T-cell (primary cell): ENCODE results near the gene MIOS. TPM values are rescaled to one million over a fixed set of nuclear protein-coding genes. Genes with fewer than 3 reads are reported as not detected.

Experiments used
- ATAC-seq, 4 experiments: fragments of 200-7000 bp in 3 of 4; fragments of 150-1000 bp in 1 of 4; cut with Tn5 transposase; replicated peaks in 1 of 4; 1 replicate in 3 of 4; 2 replicates in 1 of 4; pipeline ENCODE4 v1.10.0; 2021; ENCODE audit warnings: moderate library complexity in 3 of 4, mild to moderate bottlenecking in 2 of 4, moderate number of reproducible peaks in 1 of 4
- CTCF ChIA-PET, 2 donors: fragments of 300-600 bp; sonication (Branson Sonifier 250); formaldehyde crosslinking; loops; one replicate each; lab custom pipeline; 2022; ENCODE audit warnings: antibody characterized with exemption in 2 of 2; lab: Charles Lee
- POLR2A ChIA-PET, 2 donors: fragments of 300-600 bp; sonication (Branson Sonifier 250); formaldehyde crosslinking; loops; one replicate each; lab custom pipeline; 2022; ENCODE audit warnings: antibody characterized with exemption in 2 of 2; lab: Charles Lee
- DNase-seq, 35 experiments: peaks; one replicate each; pipeline versions ENCODE4 v3.0.0 to v3.0.0-alpha.2; 2013 to 2023
- H3K27ac ChIP-seq: one replicate; pipeline ENCODE4 v1.5.1; 2013; ENCODE audit warnings: low read length
- H3K27me3 ChIP-seq, 2 experiments: replicated peaks in 1 of 2; 1 replicate in 1 of 2; 2 replicates in 1 of 2; pipeline versions ENCODE4 v1.6.1 to v1.7.0; 2013; ENCODE audit warnings: low read length in 1 of 2, mixed read lengths in 1 of 2; ENCODE audit not compliant: control insufficient read depth in 2 of 2, insufficient read depth in 2 of 2; ENCODE audit errors: extremely low read depth in 1 of 2
- H3K36me3 ChIP-seq, 2 donors: 1 replicate in 1 of 2; 2 replicates in 1 of 2; pipeline versions ENCODE4 v1.6.1 to v1.7.0; 2013; ENCODE audit warnings: low read length in 1 of 2; ENCODE audit not compliant: control insufficient read depth in 2 of 2, insufficient read depth in 1 of 2; ENCODE audit errors: extremely low read depth in 1 of 2
- H3K4me1 ChIP-seq, 2 experiments: 1 replicate in 1 of 2; 2 replicates in 1 of 2; pipeline versions ENCODE4 v1.6.1 to v1.7.0; 2013; ENCODE audit warnings: low read length in 2 of 2, mixed read lengths in 1 of 2; ENCODE audit not compliant: insufficient read depth in 2 of 2, control insufficient read depth in 1 of 2; ENCODE audit errors: extremely low read depth in 1 of 2
- H3K4me3 ChIP-seq, 2 donors: 1 replicate in 1 of 2; 2 replicates in 1 of 2; pipeline versions ENCODE4 v1.5.1 to v1.7.0; 2013; ENCODE audit warnings: mild to moderate bottlenecking in 2 of 2, low read length in 1 of 2, moderate library complexity in 1 of 2; ENCODE audit not compliant: control insufficient read depth in 1 of 2; ENCODE audit errors: extremely low read depth in 1 of 2
- H3K9me3 ChIP-seq: 2 replicates; pipeline ENCODE4 v1.7.0; 2013
- H3K27ac Mint-ChIP-seq, 2 donors: one replicate each; pipeline ENCODE4 v1.8.0; 2020 to 2021; ENCODE audit warnings: mild to moderate bottlenecking in 2 of 2, mixed read lengths in 2 of 2
- H3K27me3 Mint-ChIP-seq, 2 donors: one replicate each; pipeline ENCODE4 v1.8.0; 2021 to 2022; ENCODE audit warnings: mixed read lengths in 2 of 2
- H3K36me3 Mint-ChIP-seq: one replicate; pipeline ENCODE4 v1.8.0; 2021; ENCODE audit warnings: mixed read lengths
- H3K4me1 Mint-ChIP-seq, 3 donors: one replicate each; pipeline ENCODE4 v1.8.0; 2020 to 2022; ENCODE audit warnings: mixed read lengths in 3 of 3, mild to moderate bottlenecking in 1 of 3
- H3K4me3 Mint-ChIP-seq, 3 donors: one replicate each; pipeline ENCODE4 v1.8.0; 2020 to 2022; ENCODE audit warnings: mild to moderate bottlenecking in 3 of 3, mixed read lengths in 3 of 3, moderate library complexity in 3 of 3
- H3K9me3 Mint-ChIP-seq, 3 donors: one replicate each; pipeline ENCODE4 v1.8.0; 2020 to 2022; ENCODE audit warnings: mixed read lengths in 3 of 3
- WGBS: methylation state at CpG from one replicate; pipeline ENCODE4 v1.1.5; 2013; ENCODE audit warnings: missing lambda C conversion rate; ENCODE audit not compliant: insufficient coverage; 5-methylcytosine and 5-hydroxymethylcytosine counted together
- total RNA-seq, 35 experiments: library from RNA in 6 of 35; stranded (reverse) in 6 of 35; fragments of 120-200 nt in 1 of 35; gene quantifications; one replicate each; pipeline versions ENCODE4 v1.2.1 to v1.2.4 and lab custom pipeline; 2013 to 2026

Gene MIOS
- total RNA-seq, 5 donors from 2014 or later (not counting 1 experiment from before 2014, with no cell fraction given) = 26.2 to 33.4 (median 28.0) TPM

DNA sequence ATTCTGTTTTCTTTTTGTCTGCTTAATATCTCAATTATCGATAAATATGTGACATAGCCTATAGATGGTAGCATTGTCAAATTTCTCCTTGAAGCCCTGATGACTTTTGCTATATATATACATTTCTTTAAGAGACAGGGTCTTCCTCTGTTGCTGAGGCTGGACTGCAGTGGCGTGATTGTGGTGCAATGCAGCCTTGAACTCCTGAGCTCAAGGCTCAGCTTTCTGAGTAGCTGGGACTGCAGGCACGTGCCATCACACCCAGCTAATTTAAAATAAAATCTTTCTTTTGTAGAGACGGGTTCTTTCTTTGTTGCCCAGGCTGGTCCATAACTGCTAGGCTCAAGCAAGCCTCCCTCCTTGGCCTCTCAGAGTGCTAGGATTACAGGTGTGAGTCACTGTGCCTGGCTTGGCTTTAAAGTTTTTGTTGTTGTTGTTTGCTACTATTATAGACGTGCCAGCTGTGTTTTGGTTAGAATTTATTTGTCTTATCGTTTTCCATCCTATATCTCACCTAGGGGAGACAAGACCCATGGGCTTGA lies 80.9 kb downstream of the MIOS start:
- no CpG with 5 or more reads among the region's 6 CpGs for WGBS

GRCh38 chr7:7650682-7651206 lies 84.1 kb downstream of the MIOS start:
- Histone ChIP-seq H3K27ac (no peak overlapping the region), H3K36me3 (no peaks in the 10 kb centered on the region), H3K4me1 (peaks cover 0 to 5% of the 10 kb centered on the region in 2 experiments), H3K9me3 (no peaks in the 10 kb centered on the region), H3K4me3 (no peak overlapping the region), H3K27me3 (no peaks in the 10 kb centered on the region)
- no peaks in the 10 kb centered on the region for H3K27me3 Mint-ChIP-seq
- ChIA-PET POLR2A (no interaction called here), CTCF (no interaction called here)
- 100% methylated on average over 1 of the region's 2 CpGs for WGBS
- peaks cover 11% of the 10 kb centered on the region for H3K36me3 Mint-ChIP-seq
- H3K27ac Mint-ChIP-seq = no peak overlapping the region
- ATAC-seq (no peak), DNase-seq (no peak)
- H3K4me1 Mint-ChIP-seq = peaks cover 61 to 67% (median 62%) of the 10 kb centered on the region in 3 donors
- H3K4me3 Mint-ChIP-seq = no peak overlapping the region
- no peaks in the 10 kb centered on the region for H3K9me3 Mint-ChIP-seq

More for the DNA sequence above, 80.9 kb downstream of the MIOS start:
- Mint-ChIP-seq H3K36me3 (peaks cover 32% of the 10 kb centered on the region), H3K4me1 (peaks cover 73 to 74% (median 74%) of the 10 kb centered on the region in 3 donors), H3K27me3 (no peaks in the 10 kb centered on the region), H3K27ac (no peak overlapping the region), H3K4me3 (no peak overlapping the region), H3K9me3 (no peaks in the 10 kb centered on the region)
- no peak for ATAC-seq
- ChIA-PET POLR2A (interaction anchor here in 1 of 2 donors (0.6 kb wide), 1 partner anchor 34 kb away, joined by 4 read pairs; no protein-coding TSS in a partner anchor), CTCF (interaction anchor here in 1 of 2 donors (0.6 kb wide), 1 partner anchor 1882 kb away, joined by 5 read pairs; no protein-coding TSS in a partner anchor)
- DNase-seq = no peak
- H3K4me1 ChIP-seq = peaks cover 0 to 5% of the 10 kb centered on the region in 2 experiments
- H3K4me3 ChIP-seq = no peak overlapping the region
- no peaks in the 10 kb centered on the region for H3K9me3 ChIP-seq
- H3K27me3 ChIP-seq = no peaks in the 10 kb centered on the region
- H3K36me3 ChIP-seq = no peaks in the 10 kb centered on the region
- H3K27ac ChIP-seq = no peak overlapping the region

DNA sequence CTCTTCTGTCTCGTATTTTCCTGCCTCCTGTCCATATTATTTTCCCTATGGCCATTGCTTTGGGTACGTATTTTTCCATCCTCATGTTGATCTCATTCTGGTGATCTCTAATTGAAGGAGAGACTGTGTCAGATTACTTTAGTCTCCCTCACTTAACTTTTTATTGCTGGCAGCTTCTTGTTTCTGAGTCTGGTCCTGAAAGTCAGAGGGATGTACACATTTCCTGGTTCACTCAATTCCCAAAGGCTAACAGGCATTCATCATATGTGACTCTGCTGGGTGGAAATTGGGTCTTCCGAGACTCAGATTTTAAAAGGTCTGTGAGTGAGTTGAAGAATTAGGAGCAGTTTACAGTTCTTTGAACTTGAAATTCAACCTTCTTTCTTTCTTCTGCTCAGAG lies 84.8 kb downstream of the MIOS start:
- no CpG with 5 or more reads among the region's 3 CpGs for WGBS
- H3K36me3 Mint-ChIP-seq = peaks cover 16% of the 10 kb centered on the region
- peak overlapping the region in 1 of 2 donors; percentile 9 for H3K27ac Mint-ChIP-seq
- H3K36me3 ChIP-seq = no peaks in the 10 kb centered on the region
- H3K9me3 Mint-ChIP-seq = no peaks in the 10 kb centered on the region
- peaks cover 56 to 63% (median 57%) of the 10 kb centered on the region in 3 donors for H3K4me1 Mint-ChIP-seq
- ChIA-PET CTCF (no interaction called here), POLR2A (no interaction called here)
- H3K4me1 ChIP-seq = peaks cover 0 to 5% of the 10 kb centered on the region in 2 experiments
- no peaks in the 10 kb centered on the region for H3K27me3 Mint-ChIP-seq
- H3K27ac ChIP-seq = no peak overlapping the region
- H3K4me3 Mint-ChIP-seq = no peak overlapping the region
- ATAC-seq = no peak
- no peak overlapping the region for H3K4me3 ChIP-seq
- DNase-seq = no peak
- no peaks in the 10 kb centered on the region for H3K9me3 ChIP-seq
- H3K27me3 ChIP-seq = no peaks in the 10 kb centered on the region

- Histone ChIP-seq H3K27ac (no peak overlapping the region), H3K4me1 (peaks cover 0 to 5% of the 10 kb centered on the region in 2 experiments), H3K9me3 (no peaks in the 10 kb centered on the region), H3K4me3 (no peak overlapping the region), H3K36me3 (no peaks in the 10 kb centered on the region), H3K27me3 (no peaks in the 10 kb centered on the region)
- Mint-ChIP-seq H3K9me3 (peaks cover 0 to 8% (median 2%) of the 10 kb centered on the region in 3 donors), H3K4me1 (peaks cover 46 to 61% (median 52%) of the 10 kb centered on the region in 3 donors), H3K4me3 (no peak overlapping the region), H3K36me3 (peaks cover 26% of the 10 kb centered on the region), H3K27ac (no peak overlapping the region), H3K27me3 (no peaks in the 10 kb centered on the region)
- CTCF ChIA-PET = no interaction called here
- WGBS = no CpG with 5 or more reads among the region's 1 CpG
- no peak for ATAC-seq
- POLR2A ChIA-PET = interaction anchor here in 1 of 2 donors (0.5 to 0.6 kb wide), 2 partner anchors 67 to 188 kb away, joined by 4 to 7 read pairs; no protein-coding TSS in a partner anchor
- DNase-seq = no peak
Measured at GRCh38 chr7:7652798-7653540, 86.3 kb downstream of the MIOS start.

- Mint-ChIP-seq H3K4me1 (peaks cover 40 to 57% (median 53%) of the 10 kb centered on the region in 3 donors), H3K27me3 (no peaks in the 10 kb centered on the region), H3K36me3 (peaks cover 33% of the 10 kb centered on the region), H3K9me3 (peaks cover 0 to 15% (median 3%) of the 10 kb centered on the region in 3 donors), H3K27ac (no peak overlapping the region), H3K4me3 (no peak overlapping the region)
- no peak overlapping the region for H3K27ac ChIP-seq
- peaks cover 0 to 5% of the 10 kb centered on the region in 2 experiments for H3K4me1 ChIP-seq
- H3K27me3 ChIP-seq = no peaks in the 10 kb centered on the region
- no peak overlapping the region for H3K4me3 ChIP-seq
- DNase-seq = peak in 4 of 35 experiments; percentile 6 to 34 (median 12)
- H3K36me3 ChIP-seq = no peaks in the 10 kb centered on the region
- H3K9me3 ChIP-seq = no peaks in the 10 kb centered on the region
- ChIA-PET CTCF (no interaction called here), POLR2A (interaction anchor here in 1 of 2 donors (0.5 kb wide), 1 partner anchor 68 kb away, joined by 4 read pairs; no protein-coding TSS in a partner anchor)
- peak in 1 of 4 experiments; percentile 24 for ATAC-seq
- 100% methylated on average over 1 of the region's 3 CpGs for WGBS
Measured at GRCh38 chr7:7653593-7654187, 87.0 kb downstream of the MIOS start.
